ENCODE data around the gene DTD1. TPM values are rescaled to one million over a fixed set of nuclear protein-coding genes. Genes with fewer than 3 reads are reported as not detected.

The DTD1 gene
- total RNA-seq, 1 donor from 2014 or later, result 34.9 TPM

GRCh38 chr20:18669241-18670019 is 81.6 kb downstream of the DTD1 start:
- Histone ChIP-seq H3K4me1 (no peaks in the 10 kb centered on the region), H3K36me3 (no peaks in the 10 kb centered on the region), H3K9me3 (no peaks in the 10 kb centered on the region), H3K4me3 (no peak overlapping the region), H3K27ac (no peak overlapping the region), H3K27me3 (no peaks in the 10 kb centered on the region)
- intact Hi-C loops (cut with DNase I), result no loop called here
- no peak for TF ChIP-seq CTCF (IDR thresholded peaks at IDR 0.05)
- no peak for DNase-seq (ENCODE audit: low spot score in 2 of 2)

GRCh38 chr20:18671203-18671710 is 83.4 kb downstream of the DTD1 start:
- H3K9me3 ChIP-seq, result no peaks in the 10 kb centered on the region
- no peaks in the 10 kb centered on the region for H3K4me1 ChIP-seq
- no peaks in the 10 kb centered on the region for H3K36me3 ChIP-seq
- no peak for TF ChIP-seq CTCF (IDR thresholded peaks at IDR 0.05)
- no peak overlapping the region for H3K4me3 ChIP-seq
- no peak for DNase-seq (ENCODE audit: low spot score in 2 of 2)
- intact Hi-C loops (cut with DNase I), result no loop called here
- H3K27me3 ChIP-seq, result no peaks in the 10 kb centered on the region
- no peak overlapping the region for H3K27ac ChIP-seq

GRCh38 chr20:18672834-18673233 is 85.0 kb downstream of the DTD1 start:
- Histone ChIP-seq H3K9me3 (no peaks in the 10 kb centered on the region), H3K27me3 (no peaks in the 10 kb centered on the region), H3K4me1 (no peaks in the 10 kb centered on the region), H3K27ac (no peak overlapping the region), H3K36me3 (no peaks in the 10 kb centered on the region), H3K4me3 (no peak overlapping the region)
- no peak for TF ChIP-seq CTCF (IDR thresholded peaks at IDR 0.05)
- intact Hi-C loops (cut with DNase I), result no loop called here
- no peak for DNase-seq (ENCODE audit: low spot score in 2 of 2)

GRCh38 chr20:18676396-18676795 is 88.5 kb downstream of the DTD1 start:
- no peak for DNase-seq (ENCODE audit: low spot score in 2 of 2)

GRCh38 chr20:18677126-18677525 is 89.3 kb downstream of the DTD1 start:
- no peaks in the 10 kb centered on the region for H3K27me3 ChIP-seq
- H3K4me3 ChIP-seq, result no peak overlapping the region
- H3K36me3 ChIP-seq, result no peaks in the 10 kb centered on the region
- TF ChIP-seq CTCF (IDR thresholded peaks at IDR 0.05), result no peak
- H3K27ac ChIP-seq, result no peak overlapping the region
- DNase-seq (ENCODE audit: low spot score in 2 of 2), result no peak
- H3K4me1 ChIP-seq, result no peaks in the 10 kb centered on the region
- intact Hi-C loops (cut with DNase I), result no loop called here
- no peaks in the 10 kb centered on the region for H3K9me3 ChIP-seq

More at GRCh38 chr20:18676396-18676795, 88.5 kb downstream of the DTD1 start:
- H3K4me3 ChIP-seq, result no peak overlapping the region
- no peaks in the 10 kb centered on the region for H3K36me3 ChIP-seq
- TF ChIP-seq CTCF (IDR thresholded peaks at IDR 0.05), result no peak
- intact Hi-C loops (cut with DNase I), result no loop called here
- no peaks in the 10 kb centered on the region for H3K4me1 ChIP-seq
- H3K9me3 ChIP-seq, result no peaks in the 10 kb centered on the region
- H3K27ac ChIP-seq, result no peak overlapping the region
- no peaks in the 10 kb centered on the region for H3K27me3 ChIP-seq

Measured in ascending aorta (tissue), 2 donors.